Epithelial cell of esophagus (primary cell): ENCODE data around the gene RAD51B.

Source experiments
- DNase-seq: peaks from one replicate; pipeline ENCODE4 v3.0.0; 2010; ENCODE audit warnings: low read depth
- H3K4me3 ChIP-seq: 2 replicates; pipeline ENCODE4 v1.5.1; 2011; ENCODE audit warnings: mild to moderate bottlenecking, low read length, control low read depth
- TF ChIP-seq, protein P1 (sequence below): IDR thresholded peaks from 2 replicates; pipeline ENCODE4 v1.5.1; 2011; ENCODE audit warnings: low read depth, mild to moderate bottlenecking, low read length, control low read depth, inconsistent platforms; ENCODE audit not compliant: insufficient read depth; ENCODE audit errors: missing control alignments

The RAD51B gene

DNA sequence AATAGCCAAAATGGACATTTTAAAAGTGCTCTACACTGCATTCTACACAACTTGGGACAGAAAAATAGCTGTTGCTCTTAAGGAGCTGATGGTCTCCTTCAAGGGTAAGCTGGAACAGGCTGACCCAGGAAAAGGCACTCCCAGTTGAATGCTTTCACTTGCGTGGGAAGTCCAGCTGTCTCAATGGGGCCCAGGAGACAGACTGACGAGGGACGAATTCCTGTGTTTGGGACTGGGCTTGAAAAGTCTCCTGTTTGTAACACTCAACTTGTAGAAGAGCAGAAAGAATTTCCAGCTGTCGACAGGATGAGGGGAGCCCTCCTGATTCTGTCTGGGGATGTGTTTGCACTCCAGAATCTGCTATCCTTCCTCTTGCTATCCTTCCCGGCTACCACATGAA lies 792.5 kb downstream of the RAD51B start:
- H3K4me3 ChIP-seq = no peak overlapping the region
- DNase-seq = no peak
- TF ChIP-seq, protein P1, sequence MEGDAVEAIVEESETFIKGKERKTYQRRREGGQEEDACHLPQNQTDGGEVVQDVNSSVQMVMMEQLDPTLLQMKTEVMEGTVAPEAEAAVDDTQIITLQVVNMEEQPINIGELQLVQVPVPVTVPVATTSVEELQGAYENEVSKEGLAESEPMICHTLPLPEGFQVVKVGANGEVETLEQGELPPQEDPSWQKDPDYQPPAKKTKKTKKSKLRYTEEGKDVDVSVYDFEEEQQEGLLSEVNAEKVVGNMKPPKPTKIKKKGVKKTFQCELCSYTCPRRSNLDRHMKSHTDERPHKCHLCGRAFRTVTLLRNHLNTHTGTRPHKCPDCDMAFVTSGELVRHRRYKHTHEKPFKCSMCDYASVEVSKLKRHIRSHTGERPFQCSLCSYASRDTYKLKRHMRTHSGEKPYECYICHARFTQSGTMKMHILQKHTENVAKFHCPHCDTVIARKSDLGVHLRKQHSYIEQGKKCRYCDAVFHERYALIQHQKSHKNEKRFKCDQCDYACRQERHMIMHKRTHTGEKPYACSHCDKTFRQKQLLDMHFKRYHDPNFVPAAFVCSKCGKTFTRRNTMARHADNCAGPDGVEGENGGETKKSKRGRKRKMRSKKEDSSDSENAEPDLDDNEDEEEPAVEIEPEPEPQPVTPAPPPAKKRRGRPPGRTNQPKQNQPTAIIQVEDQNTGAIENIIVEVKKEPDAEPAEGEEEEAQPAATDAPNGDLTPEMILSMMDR = no peak

DNA sequence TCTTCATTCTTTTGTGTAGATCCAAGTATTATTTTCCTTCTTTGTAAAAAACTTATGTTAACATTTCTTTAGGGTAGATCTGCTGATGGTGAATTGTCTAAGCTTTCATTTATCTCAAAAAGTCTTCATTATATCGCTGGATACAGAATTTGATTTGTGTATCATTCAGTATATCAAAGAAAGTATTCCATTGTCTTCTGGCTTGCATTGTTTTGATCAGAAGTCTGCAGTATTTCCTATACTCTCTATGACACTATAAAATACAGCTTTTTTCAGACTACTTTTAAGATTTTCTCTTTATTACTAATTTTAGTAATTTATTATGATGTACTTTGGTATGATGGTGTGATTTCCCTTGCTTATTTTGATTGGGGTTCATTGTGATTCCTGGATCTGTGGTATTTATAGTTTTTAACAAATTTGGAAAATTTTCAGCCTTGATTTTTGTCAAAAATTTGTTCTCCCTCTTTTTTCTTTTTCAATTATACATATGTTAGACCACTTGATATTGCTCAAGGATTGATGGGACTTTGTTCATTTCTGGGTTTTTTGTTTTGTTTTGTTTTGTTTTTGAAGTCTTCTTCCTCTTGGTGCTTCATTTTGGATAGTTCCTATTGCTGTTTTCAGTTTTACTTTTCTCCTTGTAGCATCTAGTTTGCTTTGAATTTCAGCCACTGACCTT lies 796.8 kb downstream of the RAD51B start:
- H3K4me3 ChIP-seq = no peak overlapping the region
- TF ChIP-seq, protein P1 = no peak
- DNase-seq = peak; percentile 37

DNA sequence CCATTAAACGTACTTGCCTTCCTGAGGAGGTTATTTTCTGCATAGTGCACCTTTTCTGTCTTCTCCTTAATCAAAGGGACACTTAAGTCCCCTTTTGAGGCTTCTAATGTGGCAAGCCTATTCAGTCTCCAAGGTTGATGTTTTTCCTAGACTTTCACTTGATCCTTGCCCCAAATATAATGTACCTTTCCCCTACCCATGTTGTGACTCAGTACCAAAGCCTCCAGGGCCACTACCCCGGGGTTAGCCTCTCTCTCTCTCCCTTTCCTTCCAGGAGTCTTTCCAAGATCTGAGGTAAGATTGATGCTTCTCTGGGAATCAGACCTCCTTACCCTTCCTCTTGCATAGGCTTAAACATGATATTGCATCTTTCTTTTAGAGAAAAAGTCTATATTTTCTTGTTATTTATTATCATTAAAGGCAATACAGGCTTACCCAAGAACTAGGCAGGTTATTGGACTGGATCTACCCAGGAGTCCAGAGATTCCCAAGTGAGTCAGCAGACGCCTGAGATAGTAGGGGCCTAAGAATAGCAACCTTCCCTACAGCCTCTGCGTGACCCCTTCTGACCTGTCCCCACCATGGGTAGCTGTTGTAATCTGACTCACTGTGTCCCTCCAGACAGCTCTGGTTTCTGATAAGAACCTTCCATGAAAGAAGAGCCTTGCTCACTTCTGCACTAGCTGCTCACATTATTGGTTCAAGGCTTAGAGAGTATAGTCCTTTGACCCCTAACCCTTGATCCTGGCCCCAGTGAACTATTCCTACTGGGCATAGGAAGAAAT lies 800.4 kb downstream of the RAD51B start:
- TF ChIP-seq, protein P1 = no peak
- no peak overlapping the region for H3K4me3 ChIP-seq
- no peak for DNase-seq

DNA sequence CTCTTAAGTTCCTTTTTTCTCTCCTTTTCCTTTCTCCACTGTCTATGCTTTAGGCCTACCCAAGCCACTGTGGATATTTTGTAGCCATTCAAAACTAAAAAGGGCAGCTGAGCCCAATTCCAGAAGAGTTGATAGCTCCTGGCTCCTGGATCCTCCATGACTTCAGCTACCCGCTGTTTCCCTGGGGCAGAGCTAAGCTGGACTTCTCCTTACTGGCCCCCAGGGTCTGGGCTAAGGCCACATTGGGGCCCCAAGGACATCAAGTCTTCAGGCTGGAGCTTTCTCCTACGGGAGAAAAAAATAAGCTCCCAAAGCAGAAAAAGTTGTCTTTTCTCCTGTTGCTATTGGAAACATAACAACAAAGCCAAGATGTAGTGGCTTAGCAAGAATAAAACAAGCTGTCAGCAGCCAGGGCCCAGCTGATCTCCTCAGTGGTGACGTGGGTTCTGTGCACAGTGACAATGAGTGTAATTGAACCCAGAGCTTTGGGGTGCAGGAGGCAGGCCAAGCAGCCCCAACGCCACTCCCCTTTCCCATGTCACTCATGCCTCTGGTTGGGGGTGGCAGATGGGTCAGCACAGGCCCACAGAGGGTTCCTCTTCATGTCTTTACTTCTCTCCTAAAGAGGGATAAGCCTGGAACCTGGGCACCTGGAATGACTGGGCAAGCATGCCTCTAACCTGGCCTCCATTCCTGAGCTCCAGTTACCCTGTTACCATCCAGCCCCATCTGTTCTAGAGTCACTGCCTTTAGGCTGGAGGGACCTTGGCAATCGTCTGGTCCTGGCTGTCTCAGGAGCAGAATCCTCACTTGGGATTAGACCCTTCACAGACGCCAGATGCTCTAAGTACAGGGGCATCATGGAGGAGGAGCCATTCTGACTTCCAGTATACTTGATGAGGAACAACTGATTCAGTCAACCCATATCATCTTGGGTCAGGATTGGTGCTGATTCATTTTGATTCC lies 802.1 kb downstream of the RAD51B start:
- no peak for DNase-seq
- no peak overlapping the region for H3K4me3 ChIP-seq
- TF ChIP-seq, protein P1 = no peak

DNA sequence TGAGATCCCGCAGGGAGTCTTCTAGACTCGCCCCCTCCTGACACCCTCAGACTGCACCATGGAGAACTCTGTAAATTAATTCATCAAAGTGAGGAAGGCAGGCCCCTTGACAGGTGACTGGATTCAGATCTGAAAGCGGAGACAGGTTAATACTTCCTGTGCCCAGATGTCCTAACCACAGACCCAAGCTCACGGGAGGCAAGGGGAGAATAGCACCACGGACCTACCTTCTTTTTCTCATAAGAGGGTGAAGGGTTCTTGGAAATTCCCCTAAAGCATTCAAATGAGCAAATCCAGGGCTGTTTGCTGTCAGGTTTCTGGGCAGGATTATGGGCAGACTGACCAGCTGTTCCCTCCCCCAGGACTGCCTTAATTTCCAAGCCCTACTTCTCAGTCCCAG lies 803.3 kb downstream of the RAD51B start:
- DNase-seq = no peak
- H3K4me3 ChIP-seq = no peak overlapping the region
- TF ChIP-seq, protein P1 = no peak

DNA sequence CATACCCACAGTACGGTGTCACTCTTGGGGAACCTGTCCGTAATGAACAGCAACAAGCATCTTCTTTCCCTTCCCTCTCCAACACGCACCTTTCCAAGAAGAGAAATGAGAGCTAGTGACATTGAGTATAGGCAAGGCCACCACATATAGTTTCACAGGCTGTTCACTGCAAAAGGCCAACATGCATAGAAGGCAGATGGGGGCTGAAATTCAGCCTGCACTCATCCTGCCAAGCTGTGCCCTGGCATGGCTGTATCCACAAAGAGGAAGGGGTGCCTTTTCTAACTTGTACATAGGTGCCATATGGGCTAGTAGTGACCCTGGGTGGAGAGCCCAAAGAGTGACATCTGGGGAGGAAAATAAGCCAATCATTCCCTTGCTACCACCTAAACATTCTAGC lies 803.7 kb downstream of the RAD51B start:
- DNase-seq = no peak
- TF ChIP-seq, protein P1 = no peak
- no peak overlapping the region for H3K4me3 ChIP-seq
